Measurements from ENCODE around the gene CDC42EP1.
"Not testable (repeated sequence)": the region's sequence is repeated elsewhere in the genome, so short reads cannot be mapped to it uniquely, and the experiment has no call there.

Gene CDC42EP1

DNA sequence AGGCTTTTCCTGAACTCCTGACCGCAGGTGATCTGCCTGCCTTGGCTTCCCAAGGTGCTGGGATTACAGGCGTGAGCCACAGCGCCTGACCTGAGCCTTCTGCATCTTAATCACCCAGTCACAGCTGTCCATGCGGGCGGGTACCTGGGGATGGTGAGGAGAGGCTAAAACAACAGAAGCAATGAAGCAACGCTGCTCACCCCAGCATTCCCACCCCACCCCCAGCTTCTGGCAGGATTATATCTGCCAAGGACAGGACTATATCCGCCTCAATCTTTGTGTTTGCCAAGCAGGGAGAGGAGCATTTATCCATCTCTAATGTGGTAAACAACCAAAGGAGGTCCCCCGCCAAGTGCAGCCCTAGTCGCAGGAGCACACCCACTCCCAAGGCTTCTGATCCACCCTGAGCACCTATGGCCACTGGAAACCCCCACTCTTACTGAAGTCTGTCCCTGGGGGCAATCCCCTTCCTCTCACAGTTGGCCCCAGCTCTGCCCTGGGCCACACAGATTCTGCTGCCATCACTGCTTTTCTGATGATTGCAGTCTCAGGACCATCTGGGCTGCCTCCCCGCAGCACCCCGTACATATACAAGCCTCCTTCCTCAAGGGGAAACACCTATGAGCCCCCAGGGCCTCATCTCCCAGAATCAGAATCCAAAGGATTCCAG is 28.4 kb downstream of the CDC42EP1 start:
- DNase-seq: no peak

DNA sequence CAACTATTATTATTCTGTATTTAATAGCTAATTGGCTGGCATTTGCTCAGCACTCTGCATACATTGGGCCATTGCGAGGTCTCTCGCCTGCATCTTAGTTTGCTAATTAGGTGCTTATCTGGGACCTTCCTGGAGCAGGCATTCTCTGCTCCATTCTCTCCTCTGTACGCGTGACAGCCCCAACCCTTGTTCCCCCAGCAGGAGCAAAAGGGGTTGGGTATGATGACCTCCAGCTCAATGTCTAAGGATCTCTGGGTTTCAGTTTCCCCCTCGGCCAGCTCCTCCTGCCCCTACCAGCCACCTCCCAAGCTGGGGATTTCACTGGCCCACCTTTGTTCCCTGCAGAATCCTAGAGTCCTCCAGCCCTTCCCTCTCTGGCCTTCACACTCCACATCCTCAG is 29.4 kb downstream of the CDC42EP1 start:
- no peak for DNase-seq

DNA sequence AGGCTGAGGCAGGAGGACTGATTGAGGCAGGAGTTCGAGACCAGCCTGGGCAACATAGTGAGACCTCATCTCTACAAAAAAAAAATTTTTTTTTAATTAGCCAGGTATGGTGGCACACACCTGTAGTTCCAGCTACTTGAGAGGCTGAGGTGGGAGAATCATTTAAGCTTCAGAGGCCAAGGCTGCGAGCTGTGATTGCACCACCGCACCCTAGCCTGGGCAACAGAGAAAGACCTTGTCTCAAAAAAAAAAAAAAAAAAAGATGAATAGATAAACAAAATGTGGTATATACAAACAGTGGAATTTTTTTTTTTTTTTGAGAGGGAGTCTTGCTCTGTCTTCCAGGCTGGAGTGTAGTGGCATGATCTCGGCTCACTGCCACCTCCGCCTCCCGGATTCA is 30.8 kb downstream of the CDC42EP1 start:
- DNase-seq: not testable (repeated sequence)

DNA sequence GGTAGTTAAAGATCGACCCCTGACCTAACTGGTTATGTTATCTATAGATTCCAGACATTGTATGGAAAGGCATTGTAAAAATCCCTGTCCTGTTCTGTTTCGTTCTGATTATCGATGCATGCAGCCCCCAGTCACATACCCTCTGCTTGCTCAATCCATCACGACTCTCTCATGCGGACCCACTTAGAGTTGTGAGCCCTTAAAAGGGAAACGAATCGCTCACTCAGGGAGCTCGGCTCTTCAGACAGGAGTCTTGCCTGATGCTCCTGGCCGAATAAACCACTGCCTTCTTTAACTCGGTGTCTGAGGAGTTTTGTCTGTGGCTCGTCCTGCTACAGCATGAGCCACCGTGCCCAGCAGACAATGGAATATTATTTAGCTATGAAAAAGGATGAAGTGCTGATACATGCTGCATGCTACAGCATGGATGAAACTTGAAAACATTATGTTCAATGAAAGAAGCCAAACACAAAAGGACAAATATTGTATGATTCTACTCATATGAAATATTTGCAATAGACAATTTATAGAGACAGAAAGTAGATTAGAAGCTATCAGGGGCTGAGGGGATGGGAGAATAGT is 31.6 kb downstream of the CDC42EP1 start:
- DNase-seq: no peak

DNA sequence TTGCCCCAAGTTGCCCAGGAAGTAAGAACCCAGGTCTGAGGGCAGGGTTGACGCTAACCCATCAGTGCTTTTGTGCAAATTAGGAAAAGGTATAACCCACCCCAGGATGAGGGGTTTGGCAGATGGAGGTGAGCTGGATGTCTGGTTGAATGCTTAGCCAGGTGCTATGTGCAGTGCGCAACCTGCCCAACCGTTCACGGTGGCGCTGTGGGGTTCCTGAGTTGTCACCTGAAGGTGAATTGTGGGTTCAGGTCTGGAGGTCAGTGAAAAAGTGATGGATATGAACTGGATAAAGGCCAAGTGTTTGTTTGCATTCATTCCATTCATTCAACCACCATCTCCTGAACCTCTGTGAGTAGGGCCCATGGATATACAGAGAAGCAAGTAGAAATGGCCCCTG is 34.0 kb downstream of the CDC42EP1 start:
- DNase-seq: no peak

DNA sequence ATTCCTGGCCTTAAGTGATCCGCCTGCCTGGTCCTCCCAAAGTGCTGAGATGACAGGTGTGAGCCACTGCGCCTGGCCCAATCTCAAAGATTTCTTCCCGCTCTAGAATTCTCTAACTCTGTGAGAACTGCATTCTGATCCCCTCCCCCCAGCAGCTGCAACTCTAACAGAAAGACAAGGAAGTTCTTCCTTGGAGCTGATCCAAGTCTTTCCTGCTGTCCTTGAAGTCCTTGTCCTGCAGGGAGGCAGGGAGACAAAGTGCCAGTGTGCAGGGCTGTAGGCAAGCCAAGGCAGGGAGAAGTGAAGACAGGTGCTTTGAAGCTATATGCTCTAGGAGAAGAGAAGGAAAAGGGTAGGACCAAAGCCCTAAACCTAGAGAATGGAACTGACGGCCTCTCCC is 38.9 kb downstream of the CDC42EP1 start:
- DNase-seq: no peak

DNA sequence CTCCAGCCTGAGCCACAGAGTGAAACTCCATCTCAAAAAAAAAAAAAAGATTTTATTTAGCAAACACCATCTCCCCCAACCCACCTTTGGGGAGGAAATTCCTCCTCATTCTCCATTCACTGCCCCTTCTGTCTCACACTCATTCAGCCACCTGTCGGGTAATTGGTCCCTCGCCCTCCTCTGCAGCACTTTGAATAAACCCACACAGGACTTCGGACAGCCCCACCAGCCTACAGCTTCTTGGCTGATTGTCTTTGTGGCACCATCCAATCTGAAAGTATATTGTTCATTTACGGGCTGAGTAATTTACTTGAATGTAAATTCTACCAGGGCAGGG is 40.9 kb downstream of the CDC42EP1 start:
- DNase-seq: no peak

DNA sequence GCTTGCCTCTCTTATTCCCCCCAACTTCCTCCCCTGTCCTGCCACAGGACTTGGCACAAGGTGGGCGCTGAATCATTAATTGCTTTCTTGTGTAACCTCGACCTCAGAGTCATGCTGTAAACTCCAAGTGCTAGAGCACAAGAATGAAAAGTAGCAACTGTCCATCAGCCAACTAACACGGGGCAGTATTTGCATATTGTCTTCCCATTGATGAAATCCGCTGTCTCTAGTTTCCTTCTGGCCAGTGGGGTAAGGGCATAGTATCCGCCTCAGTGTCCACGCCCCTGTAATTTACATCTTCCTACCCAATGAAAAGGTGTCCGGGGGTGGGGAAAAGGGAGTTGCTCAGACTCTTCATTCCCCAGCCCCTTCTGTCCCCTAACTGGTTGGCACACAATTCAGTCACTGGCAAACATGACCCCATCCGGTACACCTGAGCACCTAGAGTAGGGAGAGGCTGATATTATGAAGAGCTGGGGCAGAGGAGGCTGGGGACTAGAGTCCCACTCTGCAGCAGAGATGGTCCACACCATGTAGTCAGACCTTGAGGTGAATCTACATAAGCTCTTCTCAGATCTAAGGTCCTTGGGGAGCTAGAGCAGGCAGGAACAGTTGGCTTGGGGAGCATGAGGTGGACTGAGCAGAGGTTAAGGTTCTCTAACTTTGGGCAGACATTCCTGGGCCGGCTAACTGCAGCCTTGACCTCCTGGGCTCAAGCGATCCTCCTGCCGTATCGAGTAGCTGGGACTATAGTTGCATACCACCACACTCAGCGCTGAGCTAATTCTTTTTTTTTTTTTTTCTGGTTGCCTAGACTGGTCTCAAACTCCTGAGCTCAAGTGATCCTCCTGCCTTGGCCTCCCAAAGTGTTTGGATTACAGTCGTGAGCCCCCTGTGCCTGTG is 41.5 kb downstream of the CDC42EP1 start:
- no peak for DNase-seq

DNA sequence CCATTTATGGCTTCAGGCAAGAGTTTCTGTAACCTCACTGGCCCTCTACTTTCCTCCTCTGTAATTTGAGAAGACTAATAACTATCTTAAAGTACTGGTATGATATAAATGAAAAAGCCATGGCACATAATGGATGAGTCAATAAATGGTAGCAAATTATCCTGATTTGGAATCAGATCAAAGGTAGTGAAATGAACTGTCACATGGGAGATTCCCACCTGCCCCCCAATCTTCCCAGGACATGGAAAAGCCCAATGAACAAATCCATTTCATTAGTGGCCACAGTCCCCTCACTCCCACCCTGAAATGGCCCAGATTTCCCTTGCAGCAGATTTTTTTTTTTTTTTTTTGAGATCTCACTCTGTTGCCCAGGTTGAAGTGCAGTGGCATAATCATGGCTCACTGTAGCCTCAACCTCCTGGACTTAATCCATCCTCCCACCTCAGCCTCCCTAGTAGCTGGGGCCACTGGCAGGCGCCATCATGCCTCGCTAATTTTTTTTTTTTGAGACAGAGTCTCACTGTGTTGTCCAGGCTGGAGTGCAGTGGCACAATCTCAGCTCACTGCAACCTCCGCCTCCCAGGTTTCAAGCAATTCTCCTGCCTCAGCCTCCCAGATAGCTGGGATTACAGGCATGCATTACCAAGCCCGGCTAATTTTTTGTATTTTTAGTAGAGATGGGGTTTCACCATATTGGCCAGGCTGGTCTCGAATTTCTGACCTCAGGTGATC is 42.4 kb downstream of the CDC42EP1 start:
- DNase-seq: not testable (repeated sequence)

DNA sequence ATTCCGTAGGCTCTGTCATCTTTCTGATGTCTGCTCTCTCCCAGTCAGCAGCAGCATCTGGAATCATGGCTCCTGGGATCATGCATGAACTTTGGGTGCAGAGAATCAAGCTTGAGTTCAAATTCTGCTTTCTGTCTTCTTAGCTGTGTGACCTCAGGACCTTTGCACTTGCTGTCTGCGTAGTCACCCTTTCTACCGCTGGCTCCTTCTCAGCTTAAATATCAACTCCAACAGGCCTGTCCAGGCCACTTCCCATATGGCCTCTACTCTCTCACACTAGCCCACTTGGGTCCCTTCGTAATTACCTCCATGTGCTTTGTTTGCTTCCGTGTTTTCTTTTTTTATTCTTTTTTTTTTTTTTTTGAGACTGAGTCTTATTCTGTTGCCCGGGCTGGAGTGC is 43.8 kb downstream of the CDC42EP1 start:
- DNase-seq: no peak

DNA sequence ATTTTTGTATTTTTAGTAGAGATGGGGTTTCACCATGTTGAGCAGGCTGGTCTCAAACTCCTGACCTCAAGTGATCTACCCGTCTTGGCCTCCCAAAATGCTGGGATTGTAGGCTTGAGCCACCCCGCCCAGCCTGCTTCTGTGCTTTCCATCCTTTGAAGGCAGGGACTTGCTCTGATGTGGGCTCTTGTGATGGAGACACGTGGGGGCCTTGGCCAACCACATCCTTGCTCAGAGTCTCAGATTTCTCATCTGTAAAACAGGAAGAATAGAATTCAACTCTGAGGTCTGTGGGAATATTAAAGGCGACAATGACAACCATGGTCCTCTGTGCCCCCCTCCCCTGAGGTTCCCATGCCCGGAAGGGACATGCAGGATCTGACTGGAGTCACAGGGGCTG is 44.6 kb downstream of the CDC42EP1 start:
- no peak for DNase-seq

DNA sequence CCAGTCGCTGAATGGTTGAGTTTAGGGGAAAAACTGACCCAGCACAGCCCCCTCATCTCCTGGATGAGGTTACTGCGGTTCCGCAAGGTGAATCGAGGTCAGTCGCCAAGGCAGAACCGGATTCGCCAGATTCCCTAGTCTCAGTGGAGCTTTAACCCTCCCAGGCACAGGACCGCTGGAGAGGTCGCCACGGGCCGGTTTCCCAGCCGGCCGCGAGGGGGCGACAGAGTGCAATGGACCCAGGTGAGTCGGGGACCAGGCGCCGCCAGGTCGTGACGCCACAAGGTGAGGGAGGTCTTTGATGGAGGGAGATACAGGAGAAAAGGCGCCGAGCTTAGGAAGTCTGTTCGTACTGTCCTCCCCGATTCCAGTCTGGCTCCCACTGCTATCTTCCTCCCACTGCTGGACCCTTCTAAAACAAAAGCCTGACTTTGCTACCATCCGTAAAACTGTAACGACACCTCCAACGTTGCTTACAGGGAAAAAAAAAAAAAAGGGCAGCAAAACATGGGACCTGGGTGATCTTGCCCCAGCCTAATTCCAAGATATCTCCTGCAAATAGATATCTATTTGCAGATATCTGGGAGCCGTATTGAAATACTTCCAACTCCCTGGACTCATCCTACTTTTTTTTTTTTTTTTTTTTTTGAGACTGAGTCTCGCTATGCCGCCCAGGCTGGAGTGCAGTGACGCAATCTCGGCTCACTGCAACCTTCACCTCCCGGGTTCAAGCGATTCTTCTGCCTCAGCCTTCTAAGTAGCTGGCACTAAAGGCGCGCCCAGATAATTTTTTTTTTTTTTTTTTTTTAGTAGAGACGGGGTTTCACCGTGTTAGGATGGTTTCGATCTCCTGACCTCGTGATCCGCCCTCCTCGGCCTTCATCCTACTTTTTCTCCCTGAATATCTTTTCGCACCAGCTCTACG is 47.0 kb downstream of the CDC42EP1 start:
- peak; percentile 65 for DNase-seq

DNA sequence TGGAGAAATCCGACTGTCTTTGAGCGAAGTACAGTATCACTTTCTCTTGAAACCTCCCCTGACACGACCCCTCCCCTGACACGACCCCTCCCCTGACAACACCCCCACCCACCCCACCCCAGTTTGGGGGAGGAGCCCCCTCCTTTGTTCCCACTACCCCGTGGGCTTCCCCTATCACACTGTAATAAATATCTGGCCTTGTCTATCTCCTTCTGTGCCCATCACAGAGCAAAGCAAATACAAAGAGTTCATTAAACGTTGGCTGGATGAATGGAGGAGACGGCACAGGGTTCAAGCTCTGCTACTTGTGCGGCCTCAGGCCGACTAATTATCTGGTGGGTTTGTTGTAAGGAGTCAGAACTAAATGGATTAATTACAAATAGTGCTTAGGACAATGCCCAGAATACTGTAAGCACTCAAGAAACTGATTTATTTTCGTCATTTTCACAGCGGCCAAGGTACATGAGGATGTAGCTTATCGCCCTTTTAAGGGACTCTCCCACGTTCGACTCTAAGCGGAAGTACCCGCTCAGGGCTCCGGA is 47.7 kb downstream of the CDC42EP1 start:
- no peak for DNase-seq

DNA sequence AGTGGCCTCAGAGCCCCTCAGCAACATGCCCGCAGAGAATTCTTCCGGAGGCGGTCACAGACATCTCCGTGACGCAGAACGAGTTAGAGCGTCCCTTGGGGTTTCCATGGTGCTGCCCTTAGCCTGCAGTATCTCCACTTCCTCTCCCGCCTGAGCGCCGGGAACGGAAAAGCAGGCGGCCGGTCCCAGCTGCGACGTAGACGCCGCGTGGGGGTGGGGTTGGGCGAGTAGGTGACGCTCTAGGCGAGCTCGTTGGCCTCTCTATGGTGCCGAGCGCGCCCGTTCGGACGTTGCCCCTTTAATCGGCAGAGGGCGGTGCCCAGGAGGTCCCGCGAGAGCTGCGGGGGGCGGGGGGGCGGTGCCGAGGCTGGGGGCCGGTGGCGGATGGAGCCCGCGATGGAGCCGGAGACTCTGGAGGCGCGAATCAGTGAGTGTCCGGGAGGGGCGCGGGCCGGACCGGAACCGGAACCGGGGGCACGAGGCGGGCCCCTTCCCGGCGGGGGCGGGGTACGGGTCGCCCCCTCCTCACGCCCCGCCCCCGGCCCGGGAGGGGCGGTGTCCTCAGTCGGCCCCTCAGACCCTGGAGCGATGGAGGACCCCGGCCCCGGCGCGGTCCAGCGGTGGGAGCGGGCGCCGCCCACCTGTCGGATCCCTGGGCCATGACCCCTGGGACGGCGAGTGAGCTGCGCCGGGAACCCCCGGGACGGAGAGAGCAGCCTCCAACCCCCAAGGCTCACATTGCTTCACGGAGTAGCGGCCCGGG is 48.4 kb downstream of the CDC42EP1 start, which contains the start of gene GGA1:
Gene GGA1, plus strand, starts transcription at position 358 of the 763 bp plus-strand sequence. Its CDS starts 27 bp downstream, at position 385.
- DNase-seq: peak; percentile 80

DNA sequence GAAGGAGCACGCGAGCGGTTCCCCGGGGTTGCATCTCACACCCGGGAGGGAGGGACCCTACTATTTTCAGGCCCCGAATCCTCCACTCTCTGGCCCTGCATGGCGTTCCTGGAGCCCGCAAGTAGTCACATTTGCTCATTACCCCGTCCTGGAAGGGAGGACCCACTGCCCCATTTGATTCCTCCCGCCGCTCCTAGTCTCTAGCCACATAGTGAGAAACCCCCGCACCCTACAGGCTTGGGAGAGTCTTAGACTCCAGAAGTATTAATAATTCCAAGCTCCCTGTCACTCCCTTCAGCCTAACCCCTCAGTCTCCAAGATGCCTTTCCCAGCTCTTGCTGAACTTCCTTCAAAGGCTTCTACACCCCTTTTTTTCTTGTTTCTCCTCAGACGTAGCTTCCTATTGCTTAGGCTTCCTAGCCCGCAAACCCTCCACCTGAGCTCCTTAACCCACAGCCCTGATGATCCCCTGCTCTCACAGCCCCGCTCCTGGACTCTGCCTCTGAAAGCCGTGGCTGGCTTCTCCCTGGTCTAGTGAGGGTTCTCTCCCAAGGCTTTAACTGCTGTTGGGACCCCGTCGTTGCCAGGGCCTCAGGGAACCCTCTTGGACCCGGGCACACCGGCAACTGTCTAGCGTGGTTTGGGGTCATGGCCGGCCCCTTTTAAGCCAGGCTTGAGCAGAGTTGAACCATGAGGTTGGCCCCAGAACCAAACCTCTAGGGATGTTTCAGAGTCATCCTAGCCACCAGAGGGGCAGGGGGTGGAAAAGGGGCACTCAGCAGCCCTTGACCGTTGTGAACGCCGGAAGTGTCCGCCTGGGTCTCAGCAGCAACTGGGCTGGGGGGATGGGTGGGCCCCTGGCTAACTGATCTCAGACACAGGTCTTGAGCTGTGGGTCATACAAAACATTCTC is 49.2 kb downstream of the CDC42EP1 start:
- DNase-seq: no peak

DNA sequence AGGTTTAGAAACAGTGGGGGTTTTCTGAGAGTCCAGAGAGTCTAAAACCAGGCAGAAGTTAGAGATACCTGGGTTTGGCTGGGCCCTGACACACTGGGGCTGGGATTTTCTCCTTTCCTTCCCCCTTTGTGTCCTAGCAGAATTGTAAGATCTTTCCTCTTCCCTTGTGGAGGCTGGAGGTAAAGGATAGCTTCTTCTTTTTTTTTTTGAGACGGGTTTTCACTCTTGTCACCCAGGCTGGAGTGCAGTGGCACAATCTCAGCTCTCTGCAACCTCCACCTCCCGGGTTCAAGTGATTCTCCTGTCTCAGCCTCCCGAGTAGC is 49.8 kb downstream of the CDC42EP1 start:
- not testable (repeated sequence) for DNase-seq

DNA sequence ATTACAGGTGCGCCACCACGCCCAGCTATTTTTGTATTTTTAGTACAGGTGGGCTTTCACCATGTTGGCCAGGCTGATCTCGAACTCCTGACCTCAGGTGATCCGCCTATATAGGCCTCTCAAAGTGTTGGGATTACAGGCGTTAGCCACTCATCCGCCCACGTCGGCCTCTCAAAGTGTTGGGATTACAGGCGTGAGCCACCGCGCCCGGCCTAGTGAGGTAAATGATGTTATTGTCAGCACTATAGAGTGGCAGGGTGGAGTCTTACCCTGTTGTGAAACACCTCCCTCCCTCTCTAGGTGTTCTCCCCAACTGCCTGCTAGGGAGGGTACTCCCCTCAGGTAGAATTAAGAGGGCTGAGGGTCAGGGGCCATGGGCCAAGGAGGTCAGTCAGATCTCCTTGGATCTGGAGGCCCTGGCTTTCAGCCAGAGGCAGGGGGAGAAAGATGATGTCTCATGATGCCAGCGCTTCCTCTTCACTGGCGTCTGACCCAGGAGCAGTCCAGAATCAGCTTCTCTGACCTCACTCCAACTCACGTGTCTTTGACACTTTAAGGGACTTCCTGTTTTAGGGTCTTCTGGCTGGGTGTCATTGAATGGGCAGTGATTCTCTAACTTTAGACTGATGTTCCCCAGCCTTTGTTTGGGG is 50.3 kb downstream of the CDC42EP1 start:
- DNase-seq: no peak

DNA sequence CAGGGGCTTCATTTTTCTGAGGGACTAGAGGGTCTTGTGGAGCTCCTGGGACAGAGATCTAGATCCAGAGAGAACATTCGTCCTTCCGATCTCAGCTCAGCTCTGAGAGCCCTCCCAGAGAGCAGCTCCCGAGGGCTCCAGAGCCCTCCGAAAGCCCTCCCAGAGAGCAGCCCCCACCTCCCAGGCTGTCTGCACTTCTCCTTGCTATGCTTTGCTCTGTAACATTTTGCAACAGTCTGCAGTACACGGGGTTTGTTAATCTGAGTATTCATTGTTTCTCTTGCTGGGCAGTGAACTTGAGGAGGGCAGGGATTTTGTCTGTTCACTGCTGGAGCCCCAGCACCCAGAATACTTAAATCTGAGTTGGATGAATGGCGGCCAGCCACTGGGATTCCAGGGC is 50.9 kb downstream of the CDC42EP1 start:
- no peak for DNase-seq

All from NCI-H748 treated with DMSO at 0.1 percent for 48 hours (cell line).